Gastrocnemius medialis (tissue), 4 donors: Measurements from ENCODE around the gene GPM6B. TPM values are rescaled to one million over a fixed set of nuclear protein-coding genes. Genes with fewer than 3 reads are reported as not detected.

Source experiments
- ATAC-seq, 2 donors: fragments of 150-250 bp; one replicate each; pipeline ENCODE4 v1.9.1; 2016
- DNase-seq, 2 donors: peaks; one replicate each; pipeline ENCODE4 v3.0.0-alpha.2; 2019
- H3K27ac ChIP-seq, 4 donors: fragments of 200-600 bp; sonication (generic); 1 replicate in 1 of 4; 2 replicates in 3 of 4; pipeline ENCODE4 v1.5.1; 2016 to 2018; ENCODE audit warnings: mild to moderate bottlenecking in 2 of 4, moderate library complexity in 1 of 4
- H3K27me3 ChIP-seq, 3 donors: fragments of 200-600 bp; sonication (generic) in 2 of 3; 1 replicate in 1 of 3; 2 replicates in 2 of 3; pipeline versions ENCODE4 v1.5.1 to v1.6.0; 2016 to 2019; ENCODE audit warnings: mild to moderate bottlenecking in 1 of 3, moderate library complexity in 1 of 3
- H3K36me3 ChIP-seq, 2 donors: fragments of 200-600 bp; sonication (generic) in 1 of 2; one replicate each; pipeline ENCODE4 v1.5.1; 2017 to 2018
- H3K4me1 ChIP-seq, 2 donors: fragments of 200-600 bp; sonication (generic) in 1 of 2; one replicate each; pipeline ENCODE4 v1.5.1; 2016 to 2017; ENCODE audit warnings: mild to moderate bottlenecking in 2 of 2
- H3K4me3 ChIP-seq, 4 donors: fragments of 200-600 bp; sonication (generic) in 3 of 4; 1 replicate in 1 of 4; 2 replicates in 3 of 4; pipeline ENCODE4 v1.5.1; 2016 to 2019; ENCODE audit warnings: mild to moderate bottlenecking in 2 of 4
- H3K9me3 ChIP-seq, 3 donors: fragments of 200-600 bp; sonication (generic) in 2 of 3; 1 replicate in 1 of 3; 2 replicates in 2 of 3; pipeline ENCODE4 v1.5.1; 2016 to 2019
- POLR2A ChIP-seq, 2 donors: fragments of 450-650 bp; IDR thresholded peaks; one replicate each; pipeline ENCODE4 v1.6.1; 2017; ENCODE audit warnings: antibody characterized with exemption in 2 of 2, mild to moderate bottlenecking in 2 of 2, moderate library complexity in 2 of 2
- in situ Hi-C, 4 donors: fragments of 200-750 bp; cut with MboI; loops; one replicate each; pipeline versions ENCODE4 v1.15.0 to v1.8.0; 2017; ENCODE audit warnings: low sequenced_read_pairs in 4 of 4
- intact Hi-C: fragments of 100-400 bp; cut with DNase I; formaldehyde crosslinking; loops from one replicate; pipeline ENCODE4 v1.15.1; 2023; ENCODE audit warnings: low total_unique reads
- total RNA-seq, 4 donors: library from RNA; depleted of rRNA; stranded (reverse); fragments of >200 nt; gene quantifications; one replicate each; pipeline versions ENCODE4 v1.1.0 to v1.2.3, GENCODE V29; 2016
- TF ChIP-seq, protein P1 (sequence below), 5 experiments: fragments of 450-650 bp in 3 of 5; fragments of 200-600 bp in 2 of 5; sonication (generic) in 2 of 5; IDR thresholded peaks in 4 of 5; conservative IDR thresholded peaks in 1 of 5; 1 replicate in 4 of 5; 2 replicates in 1 of 5; pipeline ENCODE4 v1.5.1; 2016 to 2019; ENCODE audit warnings: antibody characterized with exemption in 5 of 5, mild to moderate bottlenecking in 3 of 5, moderate library complexity in 3 of 5

GPM6B gene
- total RNA-seq, 4 donors from 2014 or later, result 3.1 to 6.5 (median 3.6) TPM

DNA sequence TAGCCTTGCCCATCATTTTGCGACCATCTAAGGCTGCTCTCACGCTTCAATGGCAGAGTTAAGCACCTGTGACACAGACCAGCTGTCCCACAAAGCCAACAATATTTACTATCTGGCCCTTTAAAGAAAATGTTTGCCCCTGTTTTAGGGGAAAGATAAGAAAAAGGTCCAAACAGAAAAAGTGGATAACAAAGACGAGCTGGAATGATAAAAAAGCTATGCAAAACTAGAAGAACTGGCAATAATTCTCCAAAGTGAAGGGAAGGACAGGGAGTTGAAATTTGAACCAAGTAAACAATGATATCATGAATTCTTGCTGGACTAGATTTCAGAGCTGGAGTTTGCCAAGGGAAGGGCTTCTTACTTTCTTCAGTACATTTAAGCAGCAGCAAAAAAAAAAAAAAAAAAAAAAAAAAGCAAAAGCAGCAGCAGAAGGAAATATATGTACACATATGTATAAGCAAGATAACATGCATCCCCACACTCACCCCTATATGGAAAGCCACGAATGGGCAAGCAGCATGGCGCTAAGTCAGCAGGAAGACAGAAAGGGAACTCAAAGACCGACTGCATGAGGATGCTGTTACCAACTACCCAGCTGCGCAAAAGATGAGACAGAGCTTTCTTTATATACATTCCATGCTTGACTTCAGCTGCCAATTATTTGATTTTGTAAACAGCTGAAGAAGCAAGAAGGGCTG, 94.9 kb downstream of the GPM6B start:
- no peaks in the 10 kb centered on the region for H3K36me3 ChIP-seq
- TF ChIP-seq, protein P1, sequence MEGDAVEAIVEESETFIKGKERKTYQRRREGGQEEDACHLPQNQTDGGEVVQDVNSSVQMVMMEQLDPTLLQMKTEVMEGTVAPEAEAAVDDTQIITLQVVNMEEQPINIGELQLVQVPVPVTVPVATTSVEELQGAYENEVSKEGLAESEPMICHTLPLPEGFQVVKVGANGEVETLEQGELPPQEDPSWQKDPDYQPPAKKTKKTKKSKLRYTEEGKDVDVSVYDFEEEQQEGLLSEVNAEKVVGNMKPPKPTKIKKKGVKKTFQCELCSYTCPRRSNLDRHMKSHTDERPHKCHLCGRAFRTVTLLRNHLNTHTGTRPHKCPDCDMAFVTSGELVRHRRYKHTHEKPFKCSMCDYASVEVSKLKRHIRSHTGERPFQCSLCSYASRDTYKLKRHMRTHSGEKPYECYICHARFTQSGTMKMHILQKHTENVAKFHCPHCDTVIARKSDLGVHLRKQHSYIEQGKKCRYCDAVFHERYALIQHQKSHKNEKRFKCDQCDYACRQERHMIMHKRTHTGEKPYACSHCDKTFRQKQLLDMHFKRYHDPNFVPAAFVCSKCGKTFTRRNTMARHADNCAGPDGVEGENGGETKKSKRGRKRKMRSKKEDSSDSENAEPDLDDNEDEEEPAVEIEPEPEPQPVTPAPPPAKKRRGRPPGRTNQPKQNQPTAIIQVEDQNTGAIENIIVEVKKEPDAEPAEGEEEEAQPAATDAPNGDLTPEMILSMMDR (IDR thresholded peaks at IDR 0.05 in 4 of 5, conservative IDR thresholded peaks at IDR 0.05 in 1 of 5), result no peak
- TF ChIP-seq POLR2A (IDR thresholded peaks at IDR 0.05), result no peak
- no peaks in the 10 kb centered on the region for H3K27me3 ChIP-seq
- H3K27ac ChIP-seq, result peak overlapping the region; percentile 64 to 74 (median 72)
- intact Hi-C loops (loop anchor here (10.0 kb wide), 1 partner anchor 1753 kb away; no protein-coding TSS in a partner anchor), in situ Hi-C loops (no loop called here)
- H3K4me1 ChIP-seq, result peaks cover 9 to 13% of the 10 kb centered on the region in 2 donors
- DNase-seq (no peak), ATAC-seq (peak; percentile 69 to 85)
- no peak overlapping the region for H3K4me3 ChIP-seq
- H3K9me3 ChIP-seq, result no peaks in the 10 kb centered on the region

DNA sequence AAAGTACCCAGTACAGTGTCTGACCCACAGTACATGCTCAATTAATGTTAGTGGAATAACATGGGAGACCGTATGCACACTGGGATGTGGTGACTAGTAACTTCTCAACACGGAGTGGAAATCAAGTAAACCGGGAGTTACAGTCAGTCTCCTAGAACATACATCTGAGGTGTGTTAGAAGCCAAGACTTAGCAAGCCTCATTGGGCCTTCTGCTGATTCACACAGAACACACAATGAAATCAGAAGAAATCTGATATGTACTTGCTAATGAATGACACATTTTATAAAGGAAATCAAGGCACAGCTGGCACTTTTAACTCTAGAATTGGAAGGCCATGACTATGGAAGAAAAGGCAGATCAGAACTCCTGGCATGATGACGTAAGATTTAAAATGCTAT, 95.5 kb downstream of the GPM6B start:
- Histone ChIP-seq H3K27me3 (no peaks in the 10 kb centered on the region), H3K4me1 (peaks cover 9 to 13% of the 10 kb centered on the region in 2 donors), H3K36me3 (no peaks in the 10 kb centered on the region), H3K9me3 (no peaks in the 10 kb centered on the region), H3K27ac (peak overlapping the region; percentile 64 to 74 (median 72)), H3K4me3 (no peak overlapping the region)
- intact Hi-C loops, result loop anchor here (10.0 kb wide), 1 partner anchor 1753 kb away; no protein-coding TSS in a partner anchor
- no peak for ATAC-seq
- TF ChIP-seq, protein P1 (IDR thresholded peaks at IDR 0.05 in 4 of 5, conservative IDR thresholded peaks at IDR 0.05 in 1 of 5), result no peak
- no peak for TF ChIP-seq POLR2A (IDR thresholded peaks at IDR 0.05)
- no peak for DNase-seq
- in situ Hi-C loops, result no loop called here

Other genes starting within 250 kb of the GPM6B start
- gene EGFL6, start 247.5 kb downstream of the GPM6B start, total RNA-seq, result under 1 TPM in 1 of 4 donors, not detected in 3; 0.09 TPM
- 1 to 10 TPM; 2.9 to 4.1 (median 3.3) TPM for gene TCEANC, start 164.0 kb downstream of the GPM6B start, total RNA-seq
- 10 to 100 TPM; 15.0 to 21.7 (median 18.5) TPM for gene RAB9A, start 128.0 kb downstream of the GPM6B start, total RNA-seq
- 1 to 10 TPM; 1.4 to 4.3 (median 2.9) TPM for gene TRAPPC2, start 82.5 kb downstream of the GPM6B start, total RNA-seq
- gene OFD1, start 82.3 kb downstream of the GPM6B start, total RNA-seq, result 1 to 10 TPM; 2.8 to 8.0 (median 7.0) TPM
- 1 to 10 TPM; 6.4 to 8.8 (median 6.9) TPM for gene GEMIN8, start 212.8 kb upstream of the GPM6B start, total RNA-seq